Anterior cingulate cortex (tissue), 58 donors: ENCODE data around the gene PACS2.

Experiments used
- DNase-seq, 58 donors: peaks; one replicate each; lab custom pipeline; 2025; lab: John Stamatoyannopoulos, UW

The PACS2 gene

DNA sequence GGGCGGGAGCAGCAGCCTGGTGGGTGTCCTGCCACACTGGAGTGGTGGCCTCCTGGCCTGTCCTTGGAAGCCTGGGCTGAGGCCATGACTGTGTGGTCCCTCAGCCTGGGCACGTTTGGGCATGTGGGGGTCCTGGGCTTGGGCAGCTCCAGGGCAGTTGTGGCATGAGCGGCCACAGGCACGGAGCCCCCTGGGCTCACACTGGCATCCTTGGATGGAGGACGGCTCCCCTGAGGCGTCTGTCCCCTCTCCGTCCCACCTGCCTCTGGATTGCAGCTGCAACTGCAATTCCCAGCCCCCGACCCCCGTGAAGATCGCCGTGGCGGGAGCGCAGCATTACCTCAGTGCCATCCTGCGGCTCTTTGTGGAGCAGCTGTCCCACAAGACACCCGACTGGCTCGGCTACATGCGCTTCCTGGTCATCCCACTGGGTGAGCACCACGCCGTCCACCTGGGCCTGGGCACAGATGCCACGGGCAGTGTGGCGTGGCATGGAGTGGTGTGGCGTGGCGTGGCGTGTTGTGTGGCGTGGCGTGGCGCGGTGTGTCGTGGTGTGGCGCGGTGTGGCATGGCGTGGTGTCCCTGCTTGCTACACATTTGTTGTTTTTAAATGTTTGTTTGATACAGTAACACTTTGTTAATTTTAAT, 68.7 kb downstream of the PACS2 start:
- DNase-seq = no peak

DNA sequence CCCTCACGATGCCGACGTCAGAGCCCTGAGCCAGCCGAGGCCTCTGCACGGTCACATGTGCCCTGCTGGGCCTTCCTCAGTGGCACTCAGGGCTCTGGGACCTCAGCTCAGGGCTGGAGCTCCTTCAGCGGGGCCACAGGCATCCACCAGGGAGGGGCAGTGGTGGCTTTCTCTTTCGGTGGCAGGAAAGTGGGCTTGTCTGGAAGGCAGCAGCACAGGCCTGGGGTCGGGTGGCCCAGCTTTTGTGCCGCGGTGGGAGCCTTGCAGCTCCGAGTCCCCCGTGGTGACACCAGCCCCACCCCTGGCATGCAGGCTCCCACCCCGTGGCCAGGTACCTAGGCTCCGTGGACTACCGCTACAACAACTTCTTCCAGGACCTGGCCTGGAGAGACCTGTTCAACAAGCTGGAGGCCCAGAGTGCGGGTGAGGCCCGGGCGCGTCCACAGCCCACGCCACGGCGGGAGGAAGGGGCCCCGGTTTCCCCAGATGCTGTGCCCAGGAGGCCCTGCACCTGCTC, 69.6 kb downstream of the PACS2 start:
- no peak for DNase-seq

DNA sequence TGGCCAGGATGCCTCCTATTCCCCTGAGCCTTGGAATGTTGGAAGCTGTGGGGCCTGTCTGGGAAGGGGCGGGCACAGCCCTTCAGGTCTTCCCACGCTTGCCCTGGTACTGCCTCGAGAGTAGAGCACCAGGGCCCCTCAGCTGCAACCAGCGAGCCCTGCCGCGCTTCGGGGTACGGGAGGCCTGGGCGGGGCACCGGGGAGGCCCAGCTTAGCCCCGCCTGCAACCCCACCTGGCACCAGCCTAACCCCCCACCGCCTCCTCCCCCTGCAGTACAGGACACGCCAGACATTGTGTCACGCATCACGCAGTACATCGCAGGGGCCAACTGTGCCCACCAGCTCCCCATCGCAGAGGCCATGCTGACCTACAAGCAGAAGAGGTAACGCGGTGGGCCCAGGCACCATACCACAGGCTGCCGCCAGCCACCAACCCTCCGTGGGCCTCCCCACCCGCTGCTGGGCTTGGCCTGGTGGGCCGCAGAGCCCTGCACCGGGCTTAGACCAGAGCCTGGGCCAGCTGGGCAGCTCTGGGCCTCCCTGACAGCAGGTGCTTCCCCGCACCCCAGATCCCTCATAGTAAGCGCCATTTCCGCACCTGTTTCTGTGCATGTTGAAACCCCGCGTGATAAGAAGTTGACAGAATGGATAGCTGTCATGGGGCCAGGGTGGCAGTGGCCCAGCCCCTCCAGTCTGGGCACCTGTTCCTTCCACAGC, 70.2 kb downstream of the PACS2 start:
- no peak for DNase-seq

DNA sequence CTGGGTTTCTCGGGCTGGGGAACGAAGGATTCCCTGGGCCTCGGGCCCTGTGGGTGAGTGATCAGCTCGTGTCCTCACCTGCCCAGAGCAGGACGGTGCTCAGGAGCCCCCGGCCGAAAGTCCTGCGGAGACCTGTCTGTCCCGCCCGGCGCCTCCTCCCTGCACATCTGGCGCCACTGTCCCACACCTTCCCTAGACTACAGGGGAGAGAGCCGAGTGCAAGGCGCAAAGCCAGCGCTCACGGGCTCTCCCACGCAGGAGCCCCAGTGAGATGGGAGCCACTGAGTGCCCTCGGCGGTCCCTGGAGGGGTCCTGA, 70.7 kb downstream of the PACS2 start:
- DNase-seq = no peak

DNA sequence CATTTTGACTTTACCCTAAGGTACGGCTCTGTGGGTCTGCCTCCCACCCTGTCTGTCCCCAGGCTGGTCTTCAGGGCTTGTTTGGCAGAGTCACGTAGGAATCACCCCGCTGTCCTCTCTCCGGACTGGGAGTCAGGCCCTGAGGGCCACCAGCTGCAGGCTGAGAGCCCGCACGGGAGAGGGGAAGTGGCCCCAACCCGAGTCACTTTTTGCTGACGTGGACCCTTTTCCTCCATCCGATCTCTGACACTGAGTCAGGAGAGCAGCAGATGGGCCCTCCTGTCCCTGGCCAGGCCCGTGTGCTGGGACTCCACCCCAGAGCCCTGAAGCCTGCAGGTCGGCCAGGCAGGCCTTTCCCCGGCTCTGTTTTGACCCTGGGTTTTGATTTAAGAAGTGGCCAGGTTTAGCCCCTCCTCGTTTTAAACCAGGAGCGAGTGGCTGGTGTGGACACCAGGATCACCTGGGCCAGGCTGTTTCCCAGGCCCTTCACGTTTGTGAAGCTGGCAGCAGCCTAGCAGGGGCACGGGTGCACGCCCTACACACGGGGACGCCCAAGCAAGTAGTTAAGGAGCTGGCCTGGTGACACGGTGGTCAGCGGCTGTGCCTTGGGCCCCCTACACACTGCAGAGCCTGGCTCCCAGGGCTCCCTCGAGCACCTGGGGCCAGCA, 71.3 kb downstream of the PACS2 start:
- no peak for DNase-seq

DNA sequence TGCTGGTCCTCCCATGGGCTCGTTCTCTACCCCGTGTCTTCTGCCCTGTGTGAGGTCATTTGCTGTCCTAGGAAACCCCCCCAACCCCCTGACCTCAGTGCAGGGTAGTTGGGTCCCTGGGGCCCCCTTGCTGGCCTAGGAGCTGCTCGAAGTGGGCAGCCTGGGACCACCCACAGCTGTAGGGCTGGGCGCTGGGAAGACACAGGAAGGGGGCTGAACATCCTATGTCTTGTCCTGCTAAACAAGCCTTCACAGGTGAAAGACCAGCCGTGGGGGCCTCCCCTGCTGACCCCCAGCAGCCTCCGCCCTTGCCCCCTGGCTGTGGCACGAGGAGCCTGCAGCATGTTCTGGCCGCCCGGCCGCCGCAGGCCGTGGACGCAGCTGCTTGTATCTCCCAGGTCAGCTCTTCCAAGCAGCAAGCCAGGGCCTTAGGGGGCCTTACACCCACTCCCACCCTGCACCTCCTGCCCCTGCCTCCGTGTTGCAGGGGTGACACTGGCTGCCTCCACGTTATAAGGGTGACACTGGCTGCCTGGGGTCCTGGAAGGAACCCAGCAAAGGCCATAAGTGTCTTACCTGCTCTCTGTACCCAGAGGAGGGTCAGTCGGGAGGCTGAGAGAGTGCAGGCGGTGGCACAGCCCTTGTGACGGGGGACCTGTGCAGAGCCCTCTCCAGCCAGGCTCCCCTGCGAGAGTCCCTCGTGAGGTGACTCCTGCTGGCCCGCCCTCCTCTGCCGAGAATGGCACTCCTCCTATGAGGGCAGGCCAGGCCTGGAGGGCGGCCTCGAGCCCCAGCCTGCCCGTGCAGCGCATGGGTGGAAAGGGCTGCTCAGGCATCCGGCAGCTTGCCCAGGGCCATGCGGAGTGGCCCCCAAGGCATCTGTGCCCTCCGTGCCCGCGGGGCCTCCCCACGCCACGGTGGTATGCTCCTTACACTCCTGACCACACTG, 72.3 kb downstream of the PACS2 start:
- DNase-seq = no peak

DNA sequence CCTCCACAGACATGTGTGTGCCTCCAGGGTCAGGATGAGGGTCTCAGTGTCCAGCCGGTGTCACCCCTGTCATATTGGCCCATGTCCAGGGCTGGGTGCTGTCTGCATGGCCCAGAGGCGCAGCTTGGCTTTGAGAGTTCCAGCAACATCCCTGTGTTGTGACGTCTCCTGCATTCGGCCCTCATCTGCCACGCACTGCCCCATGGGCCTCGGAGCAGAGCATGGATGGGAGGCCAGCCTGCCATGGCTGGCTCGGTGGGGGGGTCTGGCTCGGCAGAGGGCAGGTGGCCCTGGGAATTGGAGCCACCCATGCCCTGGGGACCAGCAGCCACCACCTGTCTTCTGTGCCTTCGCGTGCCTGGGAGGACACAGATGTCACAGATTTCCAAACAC, 73.0 kb downstream of the PACS2 start:
- no peak for DNase-seq

DNA sequence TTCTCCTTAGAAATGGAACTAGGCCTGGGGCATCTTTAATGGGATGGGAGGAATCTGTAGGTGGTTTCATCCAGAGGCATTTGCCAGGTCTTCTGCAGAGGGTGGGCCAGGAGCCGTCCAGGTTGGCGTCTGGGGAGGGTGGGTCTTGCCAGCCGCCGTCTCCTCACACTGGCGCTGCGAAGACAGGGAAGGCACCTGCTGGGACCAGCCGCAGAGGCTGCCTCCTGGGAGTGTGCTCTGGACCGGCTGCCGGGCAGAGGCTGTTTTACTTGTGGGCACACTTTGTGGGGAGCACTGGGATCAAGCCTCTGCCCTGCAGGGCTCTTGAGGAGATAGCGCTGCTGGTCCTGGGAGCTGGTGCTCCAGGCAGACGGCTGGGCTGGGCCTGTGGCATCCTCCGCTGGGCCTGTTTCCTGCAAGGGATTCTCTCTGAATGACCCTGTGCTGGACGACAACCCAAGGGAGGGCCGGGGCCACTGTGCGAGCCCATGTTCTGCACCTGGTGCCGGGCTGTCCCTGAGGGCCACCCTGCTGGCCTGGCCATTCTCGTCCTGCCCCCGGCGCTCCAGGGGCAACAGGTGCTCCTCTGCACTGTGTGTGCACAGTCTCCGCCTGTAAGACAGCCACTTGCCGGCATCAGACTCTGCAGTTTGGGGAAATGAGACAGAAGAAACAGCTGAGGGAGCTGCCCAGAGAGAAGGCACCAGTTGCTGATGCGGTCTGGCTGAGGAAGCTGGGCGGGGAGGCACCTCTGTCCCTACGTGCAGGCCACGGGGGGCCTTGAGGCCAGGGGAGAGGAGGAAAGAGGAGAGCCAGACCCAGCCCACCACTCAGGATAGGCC, 73.8 kb downstream of the PACS2 start:
- no peak for DNase-seq

DNA sequence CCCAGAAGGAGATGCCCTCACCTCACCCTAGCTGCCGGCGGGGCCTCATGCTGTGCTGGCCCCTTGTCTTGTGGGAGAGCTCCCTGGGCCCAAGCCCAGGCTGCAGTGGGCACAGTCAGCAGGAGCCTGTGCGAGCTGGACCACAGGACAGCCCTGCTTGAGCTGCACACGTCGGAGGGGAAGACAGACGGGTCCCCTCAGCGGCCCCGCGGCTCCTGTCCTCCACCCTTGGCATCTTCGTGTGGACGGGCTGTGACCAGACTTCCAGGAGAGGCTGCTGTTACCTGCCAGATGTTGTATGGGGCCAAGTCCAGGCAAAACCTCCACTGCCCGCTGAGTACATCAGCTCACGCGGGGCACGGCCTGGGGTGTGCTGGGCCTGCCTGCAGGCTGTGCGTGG, 74.4 kb downstream of the PACS2 start:
- DNase-seq = no peak

DNA sequence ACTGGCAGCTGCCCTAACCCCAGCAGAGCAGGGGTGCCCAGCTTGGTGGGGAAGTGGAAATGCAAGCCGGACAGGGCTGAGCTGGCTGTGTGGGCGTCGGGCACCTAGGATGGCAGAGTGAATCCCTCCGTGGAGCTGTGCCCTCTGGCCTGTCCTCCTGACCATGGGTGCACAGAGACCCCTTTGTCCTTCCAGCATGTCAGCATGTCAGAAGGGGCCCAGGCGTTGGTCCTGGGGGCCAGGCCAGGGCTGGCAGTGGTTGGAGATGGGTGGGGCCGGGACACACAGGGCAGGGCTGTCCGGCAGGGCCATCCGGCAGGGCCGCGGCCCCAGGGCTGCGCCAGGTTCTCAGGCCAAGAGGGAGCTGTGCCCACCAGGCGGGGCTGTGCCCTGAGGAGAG, 75.0 kb downstream of the PACS2 start:
- peak in 7 of 58 donors; percentile 27 to 37 (median 32) for DNase-seq

DNA sequence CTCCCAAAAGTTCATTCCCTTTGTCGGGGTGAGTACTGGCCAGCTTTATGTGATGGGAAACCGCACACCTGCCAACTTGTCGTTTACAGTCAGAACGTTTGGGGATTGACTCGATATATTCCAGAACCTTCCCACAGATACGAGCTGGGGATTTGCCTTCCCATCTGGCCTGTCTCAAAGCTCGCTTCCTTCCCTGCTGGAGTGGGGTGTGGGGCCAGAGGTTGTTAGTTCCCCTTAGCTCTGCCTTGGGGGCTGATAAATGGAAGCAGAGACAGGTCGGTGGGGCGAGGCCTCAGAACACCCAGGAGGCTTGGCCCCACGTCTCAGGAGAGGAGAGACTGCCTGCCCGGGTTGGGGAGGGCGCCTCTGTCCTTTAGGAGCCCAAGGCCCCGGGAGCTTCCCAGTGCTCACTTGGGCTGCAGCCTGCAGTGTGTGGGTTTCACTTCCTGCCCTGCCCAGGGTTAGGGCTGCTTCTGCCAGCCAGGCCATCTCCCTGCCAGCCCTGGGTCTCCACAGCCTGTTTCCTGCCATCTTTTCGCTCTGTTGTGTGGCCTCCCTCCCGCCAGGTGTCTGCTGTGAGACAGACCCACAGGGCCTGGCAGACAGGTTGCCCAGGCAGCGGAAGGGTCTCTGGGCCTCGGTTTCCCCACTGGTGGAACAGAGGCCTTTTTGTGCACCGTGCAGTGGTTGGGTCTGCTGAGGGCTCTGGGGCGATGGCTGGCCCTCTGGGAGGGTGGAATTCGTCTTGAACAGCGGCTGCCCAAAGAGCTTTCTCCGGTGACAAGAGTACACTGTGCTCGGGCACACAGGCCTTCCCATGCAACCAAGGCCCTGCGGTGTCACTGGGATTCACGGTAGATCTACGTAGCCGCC, 75.7 kb downstream of the PACS2 start:
- DNase-seq = peak in 1 of 58 donors; percentile 19

DNA sequence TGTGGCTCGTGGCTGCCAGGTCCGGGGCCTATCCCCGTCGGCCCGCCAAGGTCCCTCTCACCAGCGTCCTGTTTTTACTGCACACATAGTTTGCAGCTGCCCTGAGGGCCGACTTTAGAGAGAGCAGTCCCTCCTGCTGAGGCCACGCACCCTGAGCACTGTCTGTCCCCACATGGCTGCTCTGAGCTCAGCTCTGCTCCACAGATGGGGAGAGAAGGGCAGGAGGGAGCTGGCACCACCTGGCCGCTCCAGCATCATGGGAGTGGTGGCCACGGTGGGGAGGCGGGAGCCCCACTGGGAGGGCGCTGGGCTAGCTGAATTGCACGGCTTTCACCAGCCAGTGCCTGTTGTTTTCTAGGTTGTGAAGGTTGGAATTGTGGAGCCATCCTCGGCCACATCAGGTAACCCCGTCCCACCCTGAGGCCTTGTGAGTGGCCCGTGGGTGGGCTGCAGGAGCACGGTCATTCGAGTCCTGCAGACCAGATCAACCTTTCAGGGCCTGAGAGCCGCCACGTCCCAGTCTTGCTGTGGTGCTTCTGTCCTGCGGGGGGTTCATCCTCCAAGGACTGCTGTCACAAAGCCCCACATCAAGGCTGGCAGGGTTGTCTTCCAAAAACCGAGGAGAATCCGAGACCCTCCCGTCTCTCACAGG, 76.4 kb downstream of the PACS2 start:
- no peak for DNase-seq

DNA sequence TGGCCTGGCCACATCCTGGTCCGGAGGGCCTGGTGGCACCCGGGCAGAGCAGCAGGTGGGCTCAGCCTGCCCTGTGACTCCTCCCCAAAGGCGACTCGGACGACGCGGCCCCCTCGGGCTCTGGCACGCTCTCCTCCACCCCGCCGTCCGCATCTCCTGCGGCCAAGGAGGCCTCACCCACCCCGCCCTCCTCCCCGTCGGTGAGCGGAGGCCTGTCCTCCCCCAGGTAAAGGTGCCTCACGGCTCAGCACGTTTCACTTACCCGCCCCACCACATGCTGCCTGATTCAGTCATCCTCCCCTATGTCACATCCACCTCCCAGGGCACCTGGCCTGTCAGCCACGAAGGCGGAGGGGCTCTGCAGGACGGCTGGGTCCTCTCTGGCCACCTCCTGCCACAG, 77.0 kb downstream of the PACS2 start:
- no peak for DNase-seq

DNA sequence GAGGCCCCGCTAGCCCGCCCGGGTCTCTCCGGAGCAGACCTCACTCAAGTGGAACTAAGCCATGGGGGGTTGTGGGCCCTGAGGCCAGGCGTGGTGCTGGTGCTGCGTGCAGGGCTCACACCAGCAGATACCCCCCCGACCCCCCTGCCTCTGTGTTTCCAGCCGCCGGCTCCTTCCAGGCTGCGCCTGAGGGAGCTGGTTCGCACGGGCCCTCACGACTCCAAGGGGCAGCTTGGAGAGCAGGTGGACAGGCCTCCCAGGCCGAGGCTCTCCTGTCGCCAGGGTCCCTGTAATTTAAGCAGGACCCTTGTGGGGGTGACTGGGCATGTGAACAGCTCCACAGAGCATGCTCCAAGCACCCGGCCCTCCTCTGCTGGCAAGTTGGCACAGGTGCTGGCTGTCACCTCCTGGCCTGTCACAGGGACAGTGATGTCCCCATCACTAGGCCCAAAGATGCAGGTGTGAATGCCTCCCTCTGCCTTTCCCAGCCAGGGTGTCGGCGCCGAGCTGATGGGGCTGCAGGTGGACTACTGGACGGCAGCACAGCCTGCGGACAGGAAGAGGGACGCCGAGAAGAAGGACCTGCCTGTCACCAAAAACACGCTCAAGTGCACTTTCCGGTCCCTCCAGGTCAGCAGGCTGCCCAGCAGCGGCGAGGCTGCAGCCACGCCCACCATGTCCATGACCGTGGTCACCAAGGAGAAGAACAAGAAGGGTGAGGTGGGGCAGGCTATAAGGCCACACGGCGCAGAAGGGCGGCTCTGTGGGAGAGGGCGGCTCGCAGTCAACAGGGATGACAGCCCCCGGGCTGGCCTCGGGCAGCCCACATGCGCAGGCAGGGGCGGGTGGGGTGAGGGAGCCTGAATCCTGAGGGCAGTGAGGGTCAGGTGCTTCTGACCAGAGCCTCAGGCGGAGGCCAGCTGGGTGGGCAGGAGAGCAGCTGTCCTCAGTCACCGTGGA, 77.9 kb downstream of the PACS2 start:
- DNase-seq = no peak

DNA sequence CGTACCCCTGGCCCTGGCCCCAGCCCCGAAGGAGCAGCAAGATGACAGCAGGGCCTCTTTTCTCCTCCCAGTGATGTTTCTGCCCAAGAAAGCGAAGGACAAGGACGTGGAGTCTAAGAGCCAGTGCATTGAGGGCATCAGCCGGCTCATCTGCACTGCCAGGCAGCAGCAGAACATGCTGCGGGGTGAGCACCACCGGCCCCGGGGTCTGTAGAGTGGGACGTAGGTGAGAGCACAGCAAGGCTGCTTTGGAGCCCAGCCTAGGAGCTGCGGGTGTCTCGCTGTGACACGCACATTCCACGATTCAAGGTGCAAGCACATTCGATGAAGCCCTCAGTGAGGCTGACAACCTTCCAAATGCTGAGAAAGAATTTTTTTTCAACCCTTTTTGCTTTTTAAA, 78.6 kb downstream of the PACS2 start:
- DNase-seq = no peak

DNA sequence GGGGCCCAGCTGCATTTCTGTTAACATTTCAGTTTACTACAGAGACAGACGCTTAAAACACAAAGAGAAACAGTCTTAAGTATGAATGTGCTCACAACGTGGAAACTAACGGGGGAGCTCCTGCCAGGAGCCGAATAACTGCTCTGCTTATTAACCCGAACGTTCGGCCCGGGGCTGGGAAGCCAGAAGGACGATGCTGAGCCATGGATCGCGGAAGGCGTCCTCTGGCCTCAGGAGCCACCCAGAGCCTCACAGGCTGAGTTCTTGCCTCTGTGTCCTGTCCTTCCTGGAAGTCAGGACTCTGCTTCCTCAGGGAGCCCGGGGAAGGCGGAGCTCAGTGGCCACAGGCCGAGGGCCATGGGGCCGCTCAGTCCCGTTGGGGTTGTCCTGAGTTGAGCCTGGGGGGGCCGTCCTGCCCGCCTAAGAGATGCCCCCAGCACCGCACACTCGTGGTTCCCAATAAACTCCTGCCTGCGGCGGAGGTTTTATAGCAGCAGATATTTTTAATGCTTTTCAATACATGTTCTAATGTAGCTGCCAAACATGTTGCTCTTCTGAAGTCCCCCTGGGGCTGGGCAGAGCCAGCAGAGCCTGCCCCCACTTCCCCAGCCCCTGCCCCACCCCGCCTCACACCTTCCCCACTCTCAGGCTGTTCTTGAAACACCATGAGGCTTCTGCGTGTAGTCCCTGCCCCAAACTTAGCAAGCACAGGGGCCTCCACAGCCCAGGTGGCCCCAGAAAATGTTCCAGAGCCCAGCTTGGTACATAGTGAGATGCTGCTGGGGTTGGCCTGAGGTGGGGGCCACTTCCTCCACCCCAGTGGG, 80.4 kb downstream of the PACS2 start:
- no peak for DNase-seq
